HG02610 (cell line): ENCODE measurements around the gene TYK2.
"Not testable (repeated sequence)": the region's sequence is repeated elsewhere in the genome, so short reads cannot be mapped to it uniquely, and the experiment has no call there.

Experiments used
- ATAC-seq: cut with Tn5 transposase; IDR thresholded peaks from one replicate; pipeline ENCODE4 v1.9.1; 2021; ENCODE audit warnings: mild to moderate bottlenecking, moderate library complexity; ENCODE audit not compliant: unreplicated experiment

The TYK2 gene

GRCh38 chr19:10380313-10381102, at the start of gene TYK2:
TYK2 (minus strand) TSS chr19:10380572; CDS start chr19:10378406, 2,166 bp downstream.
- ATAC-seq: peak; percentile 90

GRCh38 chr19:10428996-10429381, 48.6 kb upstream of the TYK2 start:
- ATAC-seq: no peak

GRCh38 chr19:10427169-10427568, 46.8 kb upstream of the TYK2 start:
- no peak for ATAC-seq

GRCh38 chr19:10424011-10424637, 43.8 kb upstream of the TYK2 start:
- ATAC-seq: no peak

- no peak for ATAC-seq
These were observed 42.5 kb upstream of the TYK2 start for GRCh38 chr19:10422846-10423245.

GRCh38 chr19:10422046-10422461, 41.7 kb upstream of the TYK2 start:
- ATAC-seq: no peak

- ATAC-seq: no peak
These were observed 41.1 kb upstream of the TYK2 start for GRCh38 chr19:10421240-10422045.

- ATAC-seq: no peak
These were observed 40.3 kb upstream of the TYK2 start, which contains the start of gene PDE4A for GRCh38 chr19:10420444-10421239. PDE4A (plus strand) TSS chr19:10420538; CDS start chr19:10420765, 227 bp downstream.

GRCh38 chr19:10419646-10420443, 39.5 kb upstream of the TYK2 start:
- no peak for ATAC-seq

- ATAC-seq: no peak
These were observed 38.9 kb upstream of the TYK2 start for GRCh38 chr19:10419200-10419645.

GRCh38 chr19:10418485-10419199, 38.3 kb upstream of the TYK2 start:
- ATAC-seq: no peak

- ATAC-seq: no peak
These were observed 37.8 kb upstream of the TYK2 start for GRCh38 chr19:10418235-10418484.

GRCh38 chr19:10417541-10418234, 37.3 kb upstream of the TYK2 start:
- no peak for ATAC-seq

- peak; percentile 47 for ATAC-seq
These were observed 36.2 kb upstream of the TYK2 start for GRCh38 chr19:10416380-10417257.

- ATAC-seq: no peak
These were observed 35.7 kb upstream of the TYK2 start for GRCh38 chr19:10416083-10416379.

GRCh38 chr19:10412257-10412977, 32.0 kb upstream of the TYK2 start:
- ATAC-seq: peak; percentile 59

GRCh38 chr19:10411224-10411623, 30.9 kb upstream of the TYK2 start:
- ATAC-seq: not testable (repeated sequence)
